ENCODE results near the gene TNFRSF18. TPM values are rescaled to one million over a fixed set of nuclear protein-coding genes. Genes with fewer than 3 reads are reported as not detected.

The TNFRSF18 gene
- total RNA-seq, 1 donor from 2014 or later, result 0.98 TPM

DNA sequence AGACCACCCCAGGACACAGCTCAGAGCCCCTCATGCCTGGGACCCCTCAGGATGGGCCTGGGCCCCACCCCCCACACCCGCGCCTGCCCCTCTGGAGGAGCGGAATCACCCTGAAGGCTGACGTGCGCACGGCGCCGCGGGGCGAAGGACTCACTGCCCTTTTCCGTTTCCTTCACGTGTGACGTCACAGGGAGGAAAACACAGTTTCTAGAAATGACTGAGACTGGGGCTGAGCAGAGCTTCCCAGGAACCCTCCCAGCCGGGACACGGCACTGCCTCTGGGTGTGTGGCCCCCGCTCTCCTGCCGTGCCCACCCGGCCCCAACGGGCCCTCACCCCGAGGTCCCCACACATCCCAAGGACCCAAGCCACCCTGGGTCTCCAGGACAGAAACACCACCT lies 12.9 kb upstream of the TNFRSF18 start:
- Histone ChIP-seq H3K36me3 (peaks cover 68% of the 10 kb centered on the region), H3K27me3 (no peaks in the 10 kb centered on the region), H3K27ac (no peak overlapping the region), H3K9me3 (no peaks in the 10 kb centered on the region), H3K4me1 (no peaks in the 10 kb centered on the region), H3K4me3 (no peak overlapping the region)
- ATAC-seq (no peak), DNase-seq (no peak)
- intact Hi-C loops (cut with DNase I), result no loop called here
- TF ChIP-seq, protein P1, sequence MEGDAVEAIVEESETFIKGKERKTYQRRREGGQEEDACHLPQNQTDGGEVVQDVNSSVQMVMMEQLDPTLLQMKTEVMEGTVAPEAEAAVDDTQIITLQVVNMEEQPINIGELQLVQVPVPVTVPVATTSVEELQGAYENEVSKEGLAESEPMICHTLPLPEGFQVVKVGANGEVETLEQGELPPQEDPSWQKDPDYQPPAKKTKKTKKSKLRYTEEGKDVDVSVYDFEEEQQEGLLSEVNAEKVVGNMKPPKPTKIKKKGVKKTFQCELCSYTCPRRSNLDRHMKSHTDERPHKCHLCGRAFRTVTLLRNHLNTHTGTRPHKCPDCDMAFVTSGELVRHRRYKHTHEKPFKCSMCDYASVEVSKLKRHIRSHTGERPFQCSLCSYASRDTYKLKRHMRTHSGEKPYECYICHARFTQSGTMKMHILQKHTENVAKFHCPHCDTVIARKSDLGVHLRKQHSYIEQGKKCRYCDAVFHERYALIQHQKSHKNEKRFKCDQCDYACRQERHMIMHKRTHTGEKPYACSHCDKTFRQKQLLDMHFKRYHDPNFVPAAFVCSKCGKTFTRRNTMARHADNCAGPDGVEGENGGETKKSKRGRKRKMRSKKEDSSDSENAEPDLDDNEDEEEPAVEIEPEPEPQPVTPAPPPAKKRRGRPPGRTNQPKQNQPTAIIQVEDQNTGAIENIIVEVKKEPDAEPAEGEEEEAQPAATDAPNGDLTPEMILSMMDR (IDR thresholded peaks at IDR 0.05), result no peak

DNA sequence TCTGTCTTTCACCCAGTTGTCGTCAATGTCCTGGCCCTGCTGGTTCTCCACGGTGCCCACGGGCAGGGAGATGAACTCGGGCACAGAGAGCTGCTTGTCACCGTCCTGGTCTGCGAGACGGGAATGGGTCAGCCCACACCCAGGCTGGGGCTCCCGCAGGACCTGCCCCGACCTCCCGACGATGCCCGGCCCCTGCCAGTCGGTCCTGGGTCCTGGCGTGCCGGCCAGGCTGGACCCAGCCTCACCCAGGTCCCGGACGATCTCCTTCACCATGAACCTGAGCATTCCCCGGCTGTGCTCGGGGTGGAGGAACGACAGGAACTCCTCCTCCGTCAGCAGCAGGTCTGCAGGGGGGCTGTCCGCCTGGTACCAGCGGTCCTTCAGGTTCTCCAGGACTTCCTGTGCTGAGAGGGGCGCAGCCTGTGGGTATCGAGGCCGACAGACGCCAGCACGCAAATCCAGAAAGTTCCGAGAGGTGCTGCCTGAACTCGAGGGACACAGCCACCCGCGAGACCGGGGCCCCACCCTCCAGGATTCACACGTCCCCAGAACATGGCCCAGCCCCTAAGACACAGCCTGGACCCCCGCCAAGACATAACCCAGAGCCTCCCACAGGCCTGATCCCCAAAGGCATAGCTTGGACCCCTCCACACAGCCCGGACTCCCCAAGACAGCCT lies 12.3 kb upstream of the TNFRSF18 start:
- no peaks in the 10 kb centered on the region for H3K27me3 ChIP-seq
- DNase-seq (no peak), ATAC-seq (no peak)
- H3K36me3 ChIP-seq, result peaks cover 65% of the 10 kb centered on the region
- peaks cover 3% of the 10 kb centered on the region for H3K4me1 ChIP-seq
- intact Hi-C loops (cut with DNase I), result no loop called here
- no peak overlapping the region for H3K4me3 ChIP-seq
- no peaks in the 10 kb centered on the region for H3K9me3 ChIP-seq
- TF ChIP-seq, protein P1 (IDR thresholded peaks at IDR 0.05), result no peak
- no peak overlapping the region for H3K27ac ChIP-seq

DNA sequence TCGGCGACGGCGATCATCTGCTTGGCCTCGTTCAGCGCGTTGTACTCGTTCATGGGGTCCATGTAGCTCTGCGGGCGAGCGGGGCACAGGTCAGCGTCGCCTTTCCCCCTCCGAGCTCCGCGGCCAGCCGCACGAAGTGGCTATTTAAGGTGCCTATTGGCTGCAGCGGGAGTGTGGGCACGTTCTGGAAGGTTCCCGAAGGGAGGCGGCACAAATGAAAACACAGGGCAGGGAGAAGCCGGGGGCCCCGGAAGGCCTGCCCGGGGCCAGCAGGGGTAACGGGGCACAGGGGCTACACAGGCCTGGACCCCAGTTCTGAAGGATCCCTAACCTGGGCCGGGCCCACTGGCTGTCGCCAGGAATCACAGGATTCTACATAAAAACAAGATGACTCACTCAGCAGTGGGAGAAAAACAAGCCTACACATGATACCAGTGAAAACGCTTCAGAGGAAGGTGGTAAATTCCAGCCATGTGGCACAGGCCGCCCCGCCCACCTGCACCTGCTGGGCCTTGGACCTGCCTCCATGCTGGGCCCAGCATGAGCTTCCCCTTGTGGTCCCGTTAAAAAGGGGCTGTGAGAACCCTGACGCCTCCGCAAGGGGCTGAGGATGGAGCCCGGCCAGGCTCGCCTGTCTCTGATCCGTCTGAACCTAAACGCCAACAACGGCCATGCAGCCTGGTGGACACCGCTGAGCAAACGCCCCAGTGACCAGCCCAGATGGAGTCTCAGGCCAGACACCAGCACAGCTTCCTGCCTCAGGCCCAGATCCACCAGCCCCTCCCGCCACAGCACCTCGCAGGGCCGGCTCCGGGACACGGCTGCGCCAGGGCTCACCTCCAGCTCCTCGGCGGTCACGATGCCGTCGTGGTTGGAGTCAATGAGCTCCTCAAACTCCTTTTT lies 11.5 kb upstream of the TNFRSF18 start:
- DNase-seq (no peak), ATAC-seq (no peak)
- no peak overlapping the region for H3K27ac ChIP-seq
- H3K4me1 ChIP-seq, result peaks cover 11% of the 10 kb centered on the region
- TF ChIP-seq, protein P1 (IDR thresholded peaks at IDR 0.05), result no peak
- H3K36me3 ChIP-seq, result peaks cover 58% of the 10 kb centered on the region
- no peak overlapping the region for H3K4me3 ChIP-seq
- no peaks in the 10 kb centered on the region for H3K9me3 ChIP-seq
- intact Hi-C loops (cut with DNase I), result no loop called here
- H3K27me3 ChIP-seq, result no peaks in the 10 kb centered on the region

DNA sequence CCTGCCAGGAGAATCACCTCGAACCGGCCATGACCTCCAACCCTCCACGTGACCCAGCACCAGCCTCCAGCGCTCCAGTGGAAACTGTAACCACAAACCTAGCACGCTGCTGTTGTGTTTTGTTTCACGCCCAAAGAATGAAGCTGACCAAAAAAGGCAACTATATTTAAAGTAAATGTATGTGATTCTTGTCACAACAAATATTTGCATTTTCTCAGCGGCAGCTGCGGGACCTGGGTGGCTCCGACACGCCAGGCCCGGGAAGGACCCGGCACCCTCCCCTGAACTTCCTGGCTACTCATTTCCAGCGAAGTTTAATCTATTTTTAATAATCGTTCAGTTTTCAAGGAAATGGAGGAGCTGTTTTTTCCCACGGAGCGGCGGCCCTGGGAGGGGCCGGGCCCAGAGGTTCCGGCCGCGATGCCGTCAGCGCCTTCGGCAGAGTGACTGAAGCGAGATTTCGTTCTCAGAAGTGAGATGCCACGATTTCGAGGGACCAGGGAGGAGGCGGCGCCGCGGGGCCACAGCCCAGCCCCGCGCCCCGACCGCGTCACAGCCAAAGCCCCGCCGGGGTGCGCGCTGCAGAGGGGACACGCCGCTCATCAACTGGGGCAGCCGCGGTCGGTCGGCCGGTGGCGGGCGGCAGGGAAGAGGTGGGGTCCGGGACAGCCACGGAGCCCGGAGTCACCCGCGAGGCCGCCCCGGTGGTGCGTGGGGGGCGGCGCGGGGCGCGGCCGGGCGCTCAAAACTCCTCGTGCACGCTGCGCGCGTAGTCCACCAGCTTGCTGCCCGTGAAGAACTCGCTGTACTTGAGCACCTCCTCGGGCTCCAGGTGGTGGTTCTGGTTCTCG lies 10.6 kb upstream of the TNFRSF18 start:
- H3K4me3 ChIP-seq, result no peak overlapping the region
- no peak for DNase-seq
- no peak for ATAC-seq
- no peaks in the 10 kb centered on the region for H3K9me3 ChIP-seq
- no peaks in the 10 kb centered on the region for H3K27me3 ChIP-seq
- H3K4me1 ChIP-seq, result peaks cover 12% of the 10 kb centered on the region
- H3K36me3 ChIP-seq, result peaks cover 49% of the 10 kb centered on the region
- TF ChIP-seq, protein P1 (IDR thresholded peaks at IDR 0.05), result no peak
- no peak overlapping the region for H3K27ac ChIP-seq
- intact Hi-C loops (cut with DNase I), result no loop called here

DNA sequence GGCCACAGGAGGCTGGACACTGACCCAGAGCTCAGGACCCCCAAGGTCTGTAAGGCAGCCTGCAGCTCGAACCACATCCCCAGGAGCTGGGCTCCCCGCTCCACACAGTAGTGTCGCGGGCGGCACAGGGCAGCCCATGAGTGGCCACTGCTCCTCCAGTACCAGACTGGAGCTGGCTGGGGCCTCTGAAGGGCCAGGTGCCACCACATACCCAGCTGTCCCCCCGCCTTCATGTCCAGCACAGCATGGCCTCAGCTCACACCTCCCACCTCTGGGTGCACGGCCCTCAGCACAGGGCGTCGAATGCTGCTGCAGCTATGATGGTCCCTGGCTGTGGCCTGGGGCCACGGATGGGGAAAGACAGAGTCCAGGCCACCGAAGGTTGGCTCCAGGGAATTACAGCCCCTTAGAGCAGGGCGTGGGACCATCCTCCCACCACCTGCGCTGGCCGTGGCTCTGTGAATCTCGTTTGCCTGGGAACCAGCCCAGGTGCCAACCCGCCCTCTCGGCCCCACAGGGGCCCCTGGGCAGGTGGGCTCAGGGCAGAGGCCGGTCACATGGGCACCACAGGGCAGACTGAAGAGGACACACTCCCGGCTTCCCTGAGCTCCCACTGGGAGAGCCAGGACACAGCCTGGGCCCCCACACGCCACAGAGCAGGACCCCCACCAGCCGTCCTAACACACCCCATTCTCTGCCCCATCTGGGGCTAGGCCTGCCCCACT lies 9.7 kb upstream of the TNFRSF18 start:
- H3K9me3 ChIP-seq, result no peaks in the 10 kb centered on the region
- DNase-seq (no peak), ATAC-seq (no peak)
- no peak overlapping the region for H3K27ac ChIP-seq
- peaks cover 12% of the 10 kb centered on the region for H3K4me1 ChIP-seq
- H3K36me3 ChIP-seq, result peaks cover 40% of the 10 kb centered on the region
- no peak overlapping the region for H3K4me3 ChIP-seq
- intact Hi-C loops (cut with DNase I), result no loop called here
- TF ChIP-seq, protein P1 (IDR thresholded peaks at IDR 0.05), result no peak
- no peaks in the 10 kb centered on the region for H3K27me3 ChIP-seq
